Panc1 (cell line): Measurements from ENCODE around the gene LAG3. TPM values are rescaled to one million over a fixed set of nuclear protein-coding genes. Genes with fewer than 3 reads are reported as not detected.
A peak's percentile ranks its signal among the peaks of the same experiment; 100 is the strongest.

Source experiments
- ATAC-seq: fragments of 200-7000 bp; cut with Tn5 transposase; 2 replicates; pipeline ENCODE4 v1.9.1; 2020; ENCODE audit warnings: mild to moderate bottlenecking, moderate library complexity
- BruUV-seq: library from RNA; stranded (reverse); fragments of 400-500 nt; replicated peaks from 2 replicates; lab custom pipeline; 2021; lab: Mats Ljungman, UMichigan
- CTCF ChIA-PET: fragments of 300-600 bp; sonication (Branson Sonifier 250); formaldehyde crosslinking; loops from one replicate; lab custom pipeline; 2022; ENCODE audit warnings: antibody characterized with exemption; lab: Charles Lee
- POLR2A ChIA-PET: fragments of 300-600 bp; sonication (Branson Sonifier 250); formaldehyde crosslinking; loops from one replicate; lab custom pipeline; 2022; ENCODE audit warnings: antibody characterized with exemption; lab: Charles Lee
- DNase-seq: peaks from one replicate; pipeline ENCODE4 v3.0.0-alpha.2; 2010; ENCODE audit warnings: low read depth, low spot score
- H3K27ac ChIP-seq: 2 replicates; pipeline ENCODE4 v1.5.1; 2011; ENCODE audit warnings: mild to moderate bottlenecking, low read length, inconsistent platforms
- H3K27me3 ChIP-seq: fragments of 200-500 bp; sonication (Bioruptor generic); 2 replicates; pipeline ENCODE4 v1.6.0; 2014; ENCODE audit warnings: low read length, inconsistent platforms; ENCODE audit not compliant: control insufficient read depth, insufficient read depth
- H3K36me3 ChIP-seq: fragments of 200-500 bp; sonication (Bioruptor generic); 2 replicates; pipeline ENCODE4 v1.5.1; 2014; ENCODE audit warnings: inconsistent platforms, mild to moderate bottlenecking, low read length, moderate library complexity; ENCODE audit not compliant: control insufficient read depth, insufficient read depth
- H3K4me1 ChIP-seq: 2 replicates; pipeline ENCODE4 v1.5.1; 2011; ENCODE audit warnings: inconsistent platforms, mild to moderate bottlenecking, low read length, moderate library complexity; ENCODE audit not compliant: control insufficient read depth, insufficient read depth
- H3K4me3 ChIP-seq, 2 experiments: 2 replicates each; pipeline ENCODE4 v1.5.1; 2011 to 2012; ENCODE audit warnings: low read depth in 2 of 2, low read length in 2 of 2, mild to moderate bottlenecking in 2 of 2, inconsistent platforms in 1 of 2, moderate library complexity in 1 of 2
- H3K9me3 ChIP-seq: fragments of 200-500 bp; sonication (Bioruptor generic); 2 replicates; pipeline ENCODE4 v1.5.1; 2014; ENCODE audit warnings: low read depth, mild to moderate bottlenecking, inconsistent platforms, low read length, moderate library complexity; ENCODE audit not compliant: control insufficient read depth, insufficient read depth
- CTCF ChIP-seq: fragments of 450-650 bp; IDR thresholded peaks from 2 replicates; pipeline ENCODE4 v1.5.1; 2017; ENCODE audit warnings: mild to moderate bottlenecking
- POLR2AphosphoS5 ChIP-seq: IDR thresholded peaks from 2 replicates; pipeline ENCODE4 v1.6.1; 2012; ENCODE audit warnings: mild to moderate bottlenecking, low read depth, low read length, moderate library complexity
- REST ChIP-seq, 2 experiments: IDR thresholded peaks; 2 replicates each; pipeline ENCODE4 v1.6.1; 2011 to 2012; ENCODE audit warnings: low read depth in 2 of 2, control low read depth in 1 of 2, low read length in 1 of 2, mild to moderate bottlenecking in 1 of 2, moderate library complexity in 1 of 2; ENCODE audit not compliant: insufficient read depth in 1 of 2
- SIN3A ChIP-seq: IDR thresholded peaks from 2 replicates; pipeline ENCODE4 v1.6.1; 2012; ENCODE audit warnings: low read depth, mild to moderate bottlenecking, low read length, moderate library complexity, borderline replicate concordance; ENCODE audit not compliant: insufficient read depth
- TCF7L2 ChIP-seq: IDR thresholded peaks from 2 replicates; pipeline ENCODE4 v1.6.1; 2011; ENCODE audit warnings: mild to moderate bottlenecking, low read depth, low read length, inconsistent platforms
- in situ Hi-C: cut with HindIII; loops from 2 replicates; pipeline ENCODE4 v1.10.0; 2016; ENCODE audit warnings: low sequenced_read_pairs, low pct_unique_long_range_greater_than_20kb
- intact Hi-C: fragments of 100-400 bp; cut with micrococcal nuclease; formaldehyde crosslinking; loops from one replicate; pipeline ENCODE4 v1.10.0; 2022; ENCODE audit not compliant: unreplicated experiment
- total RNA-seq: library from RNA; stranded (reverse); gene quantifications from one replicate; pipeline ENCODE4 v1.2.1, GENCODE V29; 2021; ENCODE audit not compliant: unreplicated experiment

LAG3 gene
- total RNA-seq, 1 experiment from 2014 or later = 2.7 TPM

- TF ChIP-seq SIN3A (no peak), POLR2AphosphoS5 (no peak)
- no peaks in the 10 kb centered on the region for H3K9me3 ChIP-seq
- in situ Hi-C loops (no loop called here), intact Hi-C loops (no loop called here)
- no peak for DNase-seq
- POLR2A ChIA-PET = no interaction called here
- H3K4me1 ChIP-seq = peaks cover 27% of the 10 kb centered on the region
- no TSS peak for BruUV-seq
- no peak overlapping the region for H3K27ac ChIP-seq
- no peak overlapping the region for H3K4me3 ChIP-seq
- no peaks in the 10 kb centered on the region for H3K27me3 ChIP-seq
- no peaks in the 10 kb centered on the region; the same call in 1 of the 2 replicates for H3K36me3 ChIP-seq
- ATAC-seq = peak; percentile 20; the same call in 1 of the 2 replicates
- CTCF ChIA-PET = no interaction called here
These were observed 638 bp downstream of the LAG3 start for GRCh38 chr12:6772726-6773589.

- ATAC-seq (no peak), DNase-seq (no peak)
- ChIA-PET POLR2A (no interaction called here), CTCF (no interaction called here)
- no TSS peak for BruUV-seq
- Histone ChIP-seq H3K27me3 (no peaks in the 10 kb centered on the region), H3K36me3 (no peaks in the 10 kb centered on the region; the same call in 1 of the 2 replicates), H3K27ac (no peak overlapping the region), H3K4me3 (no peak overlapping the region), H3K9me3 (no peaks in the 10 kb centered on the region), H3K4me1 (peaks cover 26% of the 10 kb centered on the region)
- in situ Hi-C loops (no loop called here), intact Hi-C loops (no loop called here)
- TF ChIP-seq SIN3A (no peak), TCF7L2 (no peak), REST (IDR thresholded peaks at IDR 0.05; ENCODE audit: insufficient read depth in 1 of 2, low read depth in 2 of 2, low read length in 1 of 2) (no peak), CTCF (no peak), POLR2AphosphoS5 (no peak)
These were observed 1.5 kb downstream of the LAG3 start for GRCh38 chr12:6773590-6774351.
